Keratinocyte (primary cell): ENCODE results near the gene DCUN1D2. TPM values are rescaled to one million over a fixed set of nuclear protein-coding genes. Genes with fewer than 3 reads are reported as not detected.

Source experiments
- DNase-seq: peaks from one replicate; pipeline ENCODE4 v3.0.0-alpha.2; 2011; ENCODE audit warnings: low read depth, missing footprints, low spot score
- FAIRE-seq: peaks from 2 replicates; lab custom pipeline; 2011; peaks lifted over from hg19 to GRCh38; lab: Jason Lieb, UNC
- H2AFZ ChIP-seq: 2 replicates; pipeline ENCODE4 v1.6.0; 2012; ENCODE audit warnings: low read length, control low read depth, inconsistent platforms; ENCODE audit not compliant: control insufficient read depth
- H3K27ac ChIP-seq: 2 replicates; pipeline ENCODE4 v1.5.1; 2011; ENCODE audit warnings: low read length; ENCODE audit not compliant: control insufficient read depth, insufficient read depth
- H3K27me3 ChIP-seq: 3 replicates; pipeline ENCODE4 v1.6.0; 2011; ENCODE audit warnings: low read length; ENCODE audit not compliant: control insufficient read depth, insufficient read depth; ENCODE audit errors: extremely low read depth
- H3K36me3 ChIP-seq, 2 experiments: 2 replicates in 1 of 2; 3 replicates in 1 of 2; pipeline ENCODE4 v1.5.1; 2011; ENCODE audit warnings: low read length in 2 of 2, mild to moderate bottlenecking in 1 of 2; ENCODE audit not compliant: control insufficient read depth in 2 of 2, insufficient read depth in 2 of 2; ENCODE audit errors: extremely low read depth in 1 of 2
- H3K4me1 ChIP-seq: 3 replicates; pipeline ENCODE4 v1.5.1; 2011; ENCODE audit warnings: low read length; ENCODE audit not compliant: control insufficient read depth, insufficient read depth; ENCODE audit errors: extremely low read depth
- H3K4me2 ChIP-seq: 3 replicates; pipeline ENCODE4 v1.6.0; 2011; ENCODE audit warnings: low read depth, low read length; ENCODE audit not compliant: control insufficient read depth, insufficient read depth; ENCODE audit errors: extremely low read depth
- H3K4me3 ChIP-seq, 3 experiments: fragments of 200-600 bp in 1 of 3; sonication (generic) in 1 of 3; 2 replicates in 2 of 3; 3 replicates in 1 of 3; pipeline ENCODE4 v1.5.1; 2011 to 2016; ENCODE audit warnings: low read length in 3 of 3, mild to moderate bottlenecking in 3 of 3, control low read depth in 2 of 3, inconsistent platforms in 1 of 3, low read depth in 1 of 3, mixed read lengths in 1 of 3, mixed run types in 1 of 3, moderate library complexity in 1 of 3; ENCODE audit not compliant: control insufficient read depth in 2 of 3, insufficient read depth in 2 of 3; ENCODE audit errors: extremely low read depth in 1 of 3
- H3K79me2 ChIP-seq: 2 replicates; pipeline ENCODE4 v1.6.0; 2012; ENCODE audit warnings: low read length; ENCODE audit not compliant: control insufficient read depth, insufficient read depth
- H3K9ac ChIP-seq: 3 replicates; pipeline ENCODE4 v1.6.0; 2011; ENCODE audit warnings: low read length; ENCODE audit not compliant: control insufficient read depth, insufficient read depth; ENCODE audit errors: extremely low read depth
- H3K9me1 ChIP-seq: 3 replicates; pipeline ENCODE4 v1.6.0; 2011; ENCODE audit warnings: low read length; ENCODE audit not compliant: control insufficient read depth, insufficient read depth; ENCODE audit errors: extremely low read depth
- H3K9me3 ChIP-seq: 2 replicates; pipeline ENCODE4 v1.5.1; 2012; ENCODE audit warnings: low read depth, low read length; ENCODE audit not compliant: control insufficient read depth
- H4K20me1 ChIP-seq: 3 replicates; pipeline ENCODE4 v1.6.0; 2011; ENCODE audit warnings: low read length; ENCODE audit not compliant: control insufficient read depth, insufficient read depth; ENCODE audit errors: extremely low read depth
- EZH2 ChIP-seq: IDR thresholded peaks from one replicate; pipeline ENCODE4 v1.6.1; 2012; ENCODE audit warnings: inconsistent platforms, mild to moderate bottlenecking, low read length, moderate library complexity
- dilution Hi-C: fragments of 300-500 bp; cut with MboI; formaldehyde crosslinking; loops from one replicate; pipeline ENCODE4 v1.7.0; 2020; ENCODE audit warnings: low sequenced_read_pairs; ENCODE audit not compliant: extremely low pct_ligation_motif_present
- polyA plus RNA-seq, 5 experiments: library from polyadenylated mRNA; depleted of rRNA in 3 of 5; stranded (reverse) in 3 of 5; stranded (forward) in 1 of 5; unstranded in 1 of 5; fragments of >200 nt; gene quantifications; 1 replicate in 1 of 5; 2 replicates in 3 of 5; 3 replicates in 1 of 5; pipeline versions ENCODE4 v1.2.1 to v1.2.3, GENCODE V29; 2011 to 2012; ENCODE audit warnings: missing spikeins in 2 of 5, low read depth in 1 of 5, low replicate concordance in 1 of 5
- TF ChIP-seq, protein P1 (sequence below), 3 experiments: IDR thresholded peaks in 1 of 3; conservative IDR thresholded peaks in 1 of 3; optimal IDR thresholded peaks in 1 of 3; 2 replicates in 2 of 3; 3 replicates in 1 of 3; pipeline versions ENCODE3 to v1.5.1; 2011; ENCODE audit warnings: low read length in 3 of 3, mild to moderate bottlenecking in 3 of 3, moderate library complexity in 2 of 3, control low read depth in 1 of 3, inconsistent platforms in 1 of 3; ENCODE audit not compliant: insufficient read depth in 2 of 3; ENCODE audit errors: extremely low read depth in 1 of 3

Gene DCUN1D2
- polyA plus RNA-seq, 1 donor (not counting 4 experiments of a cell fraction or from before 2014, with no cell fraction given), result 9.1 TPM

GRCh38 chr13:113446488-113446854 lies 44.0 kb downstream of the DCUN1D2 start:
- TF ChIP-seq, protein P1, sequence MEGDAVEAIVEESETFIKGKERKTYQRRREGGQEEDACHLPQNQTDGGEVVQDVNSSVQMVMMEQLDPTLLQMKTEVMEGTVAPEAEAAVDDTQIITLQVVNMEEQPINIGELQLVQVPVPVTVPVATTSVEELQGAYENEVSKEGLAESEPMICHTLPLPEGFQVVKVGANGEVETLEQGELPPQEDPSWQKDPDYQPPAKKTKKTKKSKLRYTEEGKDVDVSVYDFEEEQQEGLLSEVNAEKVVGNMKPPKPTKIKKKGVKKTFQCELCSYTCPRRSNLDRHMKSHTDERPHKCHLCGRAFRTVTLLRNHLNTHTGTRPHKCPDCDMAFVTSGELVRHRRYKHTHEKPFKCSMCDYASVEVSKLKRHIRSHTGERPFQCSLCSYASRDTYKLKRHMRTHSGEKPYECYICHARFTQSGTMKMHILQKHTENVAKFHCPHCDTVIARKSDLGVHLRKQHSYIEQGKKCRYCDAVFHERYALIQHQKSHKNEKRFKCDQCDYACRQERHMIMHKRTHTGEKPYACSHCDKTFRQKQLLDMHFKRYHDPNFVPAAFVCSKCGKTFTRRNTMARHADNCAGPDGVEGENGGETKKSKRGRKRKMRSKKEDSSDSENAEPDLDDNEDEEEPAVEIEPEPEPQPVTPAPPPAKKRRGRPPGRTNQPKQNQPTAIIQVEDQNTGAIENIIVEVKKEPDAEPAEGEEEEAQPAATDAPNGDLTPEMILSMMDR (optimal IDR thresholded peaks at IDR 0.05 in 1 of 3, IDR thresholded peaks at IDR 0.05 in 1 of 3, conservative IDR thresholded peaks at IDR 0.05 in 1 of 3; ENCODE audit: extremely low read depth in 1 of 3, insufficient read depth in 2 of 3, low read length in 3 of 3), result no peak
- TF ChIP-seq EZH2, result no peak
- no peaks in the 10 kb centered on the region for H3K9me3 ChIP-seq
- peaks cover 11% of the 10 kb centered on the region for H3K4me1 ChIP-seq
- H3K9ac ChIP-seq, result no peak overlapping the region
- DNase-seq (no peak), FAIRE-seq (no peak)
- dilution Hi-C loops, result no loop called here
- no peaks in the 10 kb centered on the region for H4K20me1 ChIP-seq
- no peak overlapping the region for H3K4me2 ChIP-seq
- H3K36me3 ChIP-seq, result no peaks in the 10 kb centered on the region
- H3K4me3 ChIP-seq, result no peak overlapping the region
- no peaks in the 10 kb centered on the region for H3K79me2 ChIP-seq
- H2AFZ ChIP-seq, result no peak overlapping the region
- no peak overlapping the region for H3K27ac ChIP-seq
- H3K9me1 ChIP-seq, result no peaks in the 10 kb centered on the region
- H3K27me3 ChIP-seq, result no peaks in the 10 kb centered on the region

- FAIRE-seq (no peak), DNase-seq (no peak)
- no peak for TF ChIP-seq EZH2
- TF ChIP-seq, protein P1 (optimal IDR thresholded peaks at IDR 0.05 in 1 of 3, IDR thresholded peaks at IDR 0.05 in 1 of 3, conservative IDR thresholded peaks at IDR 0.05 in 1 of 3; ENCODE audit: extremely low read depth in 1 of 3, insufficient read depth in 2 of 3, low read length in 3 of 3), result no peak
- H3K9me3 ChIP-seq, result no peaks in the 10 kb centered on the region
- H3K9ac ChIP-seq, result no peak overlapping the region
- H4K20me1 ChIP-seq, result no peaks in the 10 kb centered on the region
- H2AFZ ChIP-seq, result no peak overlapping the region
- H3K36me3 ChIP-seq, result no peaks in the 10 kb centered on the region
- no peaks in the 10 kb centered on the region for H3K27me3 ChIP-seq
- H3K4me2 ChIP-seq, result no peak overlapping the region
- H3K9me1 ChIP-seq, result no peaks in the 10 kb centered on the region
- H3K79me2 ChIP-seq, result no peaks in the 10 kb centered on the region
- no peak overlapping the region for H3K4me3 ChIP-seq
- dilution Hi-C loops, result no loop called here
- H3K27ac ChIP-seq, result no peak overlapping the region
- peaks cover 11% of the 10 kb centered on the region for H3K4me1 ChIP-seq
These were observed 44.6 kb downstream of the DCUN1D2 start for GRCh38 chr13:113445791-113446487.
